ENCODE results near the gene SLC16A4.

DNA sequence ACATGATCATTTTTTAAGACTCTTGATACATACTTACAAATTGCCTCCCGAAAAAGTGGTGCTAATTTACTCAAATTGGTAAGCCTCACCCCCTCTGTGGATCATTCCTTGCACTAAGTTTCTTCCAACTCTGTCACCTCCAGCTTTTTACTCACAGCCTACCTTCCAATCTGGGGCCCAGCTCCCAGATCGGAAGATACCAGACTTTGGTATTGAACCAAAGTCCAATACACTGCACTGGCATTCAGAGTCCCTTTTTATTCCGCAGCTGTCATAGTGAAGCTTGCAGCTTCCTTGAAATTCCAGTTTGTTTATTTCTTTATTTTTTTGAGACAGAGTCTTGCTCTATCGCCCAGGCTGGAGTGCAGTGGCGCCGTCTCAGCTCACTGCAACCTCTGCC lies 18.5 kb upstream of the SLC16A4 start:
- no peak for TF ChIP-seq POLR2A (IDR thresholded peaks at IDR 0.05)
- TF ChIP-seq, protein P1, sequence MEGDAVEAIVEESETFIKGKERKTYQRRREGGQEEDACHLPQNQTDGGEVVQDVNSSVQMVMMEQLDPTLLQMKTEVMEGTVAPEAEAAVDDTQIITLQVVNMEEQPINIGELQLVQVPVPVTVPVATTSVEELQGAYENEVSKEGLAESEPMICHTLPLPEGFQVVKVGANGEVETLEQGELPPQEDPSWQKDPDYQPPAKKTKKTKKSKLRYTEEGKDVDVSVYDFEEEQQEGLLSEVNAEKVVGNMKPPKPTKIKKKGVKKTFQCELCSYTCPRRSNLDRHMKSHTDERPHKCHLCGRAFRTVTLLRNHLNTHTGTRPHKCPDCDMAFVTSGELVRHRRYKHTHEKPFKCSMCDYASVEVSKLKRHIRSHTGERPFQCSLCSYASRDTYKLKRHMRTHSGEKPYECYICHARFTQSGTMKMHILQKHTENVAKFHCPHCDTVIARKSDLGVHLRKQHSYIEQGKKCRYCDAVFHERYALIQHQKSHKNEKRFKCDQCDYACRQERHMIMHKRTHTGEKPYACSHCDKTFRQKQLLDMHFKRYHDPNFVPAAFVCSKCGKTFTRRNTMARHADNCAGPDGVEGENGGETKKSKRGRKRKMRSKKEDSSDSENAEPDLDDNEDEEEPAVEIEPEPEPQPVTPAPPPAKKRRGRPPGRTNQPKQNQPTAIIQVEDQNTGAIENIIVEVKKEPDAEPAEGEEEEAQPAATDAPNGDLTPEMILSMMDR (IDR thresholded peaks at IDR 0.05) = no peak
- no peak for TF ChIP-seq POLR2AphosphoS5 (IDR thresholded peaks at IDR 0.05)

Data from prostate gland (tissue), 2 donors.